Measurements from ENCODE around the gene PFN3. TPM values are rescaled to one million over a fixed set of nuclear protein-coding genes. Genes with fewer than 3 reads are reported as not detected.
A peak's percentile ranks its signal among the peaks of the same experiment; 100 is the strongest.

Gene PFN3
- polyA plus RNA-seq, 1 donor (not counting 4 experiments of a cell fraction or from before 2014, with no cell fraction given) = not detected

- Histone ChIP-seq H3K9me3 (ENCODE audit: control insufficient read depth, low read depth, low read length) (no peaks in the 10 kb centered on the region), H3K9me1 (ENCODE audit: control insufficient read depth, extremely low read depth, insufficient read depth, low read length) (no peaks in the 10 kb centered on the region), H3K27ac (ENCODE audit: control insufficient read depth, insufficient read depth, low read length) (peak overlapping the region; percentile 71), H3K9ac (ENCODE audit: control insufficient read depth, extremely low read depth, insufficient read depth, low read length) (peak overlapping the region; percentile 68), H3K4me3 (ENCODE audit: control insufficient read depth in 2 of 3, extremely low read depth in 1 of 3, insufficient read depth in 2 of 3, low read depth in 1 of 3, low read length in 3 of 3) (peak overlapping the region; percentile 46 to 65 (median 57)), H3K36me3 (ENCODE audit: control insufficient read depth in 2 of 2, extremely low read depth in 1 of 2, insufficient read depth in 2 of 2, low read length in 2 of 2) (peaks cover 0 to 4% of the 10 kb centered on the region in 2 experiments), H3K79me2 (ENCODE audit: control insufficient read depth, insufficient read depth, low read length) (no peaks in the 10 kb centered on the region), H3K27me3 (ENCODE audit: control insufficient read depth, extremely low read depth, insufficient read depth, low read length) (no peaks in the 10 kb centered on the region), H3K4me1 (ENCODE audit: control insufficient read depth, extremely low read depth, insufficient read depth, low read length) (peaks cover 38% of the 10 kb centered on the region), H4K20me1 (ENCODE audit: control insufficient read depth, extremely low read depth, insufficient read depth, low read length) (no peaks in the 10 kb centered on the region), H2AFZ (ENCODE audit: control insufficient read depth, low read length) (peak overlapping the region; percentile 92), H3K4me2 (ENCODE audit: control insufficient read depth, extremely low read depth, insufficient read depth, low read depth, low read length) (peak overlapping the region; percentile 87)
- FAIRE-seq (peak; percentile 36), DNase-seq (ENCODE audit: low read depth, low spot score) (no peak)
- TF ChIP-seq CTCF (optimal IDR thresholded peaks at IDR 0.05 in 1 of 3, IDR thresholded peaks at IDR 0.05 in 1 of 3, conservative IDR thresholded peaks at IDR 0.05 in 1 of 3; ENCODE audit: extremely low read depth in 1 of 3, insufficient read depth in 2 of 3, low read length in 3 of 3) (peak in 1 of 3 experiments; percentile 15), EZH2 (IDR thresholded peaks at IDR 0.05; ENCODE audit: low read length) (no peak)
- dilution Hi-C loops (cut with MboI; ENCODE audit: extremely low pct_ligation_motif_present, low sequenced_read_pairs) = no loop called here
These were observed 37.6 kb downstream of the PFN3 start for GRCh38 chr5:177362610-177363507.

GRCh38 chr5:177362292-177362609, 38.2 kb downstream of the PFN3 start:
- H4K20me1 ChIP-seq (ENCODE audit: control insufficient read depth, extremely low read depth, insufficient read depth, low read length) = no peaks in the 10 kb centered on the region
- peak overlapping the region; percentile 71 for H3K27ac ChIP-seq (ENCODE audit: control insufficient read depth, insufficient read depth, low read length)
- H3K9me3 ChIP-seq (ENCODE audit: control insufficient read depth, low read depth, low read length) = no peaks in the 10 kb centered on the region
- peak overlapping the region; percentile 87 for H3K4me2 ChIP-seq (ENCODE audit: control insufficient read depth, extremely low read depth, insufficient read depth, low read depth, low read length)
- dilution Hi-C loops (cut with MboI; ENCODE audit: extremely low pct_ligation_motif_present, low sequenced_read_pairs) = no loop called here
- TF ChIP-seq CTCF (optimal IDR thresholded peaks at IDR 0.05 in 1 of 3, IDR thresholded peaks at IDR 0.05 in 1 of 3, conservative IDR thresholded peaks at IDR 0.05 in 1 of 3; ENCODE audit: extremely low read depth in 1 of 3, insufficient read depth in 2 of 3, low read length in 3 of 3) = no peak
- TF ChIP-seq EZH2 (IDR thresholded peaks at IDR 0.05; ENCODE audit: low read length) = no peak
- peak overlapping the region; percentile 68 for H3K9ac ChIP-seq (ENCODE audit: control insufficient read depth, extremely low read depth, insufficient read depth, low read length)
- H3K79me2 ChIP-seq (ENCODE audit: control insufficient read depth, insufficient read depth, low read length) = no peaks in the 10 kb centered on the region
- peaks cover 39% of the 10 kb centered on the region for H3K4me1 ChIP-seq (ENCODE audit: control insufficient read depth, extremely low read depth, insufficient read depth, low read length)
- no peaks in the 10 kb centered on the region for H3K9me1 ChIP-seq (ENCODE audit: control insufficient read depth, extremely low read depth, insufficient read depth, low read length)
- DNase-seq (ENCODE audit: low read depth, low spot score) (no peak), FAIRE-seq (peak; percentile 52)
- H2AFZ ChIP-seq (ENCODE audit: control insufficient read depth, low read length) = peak overlapping the region; percentile 92
- H3K4me3 ChIP-seq (ENCODE audit: control insufficient read depth in 2 of 3, extremely low read depth in 1 of 3, insufficient read depth in 2 of 3, low read depth in 1 of 3, low read length in 3 of 3) = peak overlapping the region in 1 of 3 experiments; percentile 65
- no peaks in the 10 kb centered on the region for H3K27me3 ChIP-seq (ENCODE audit: control insufficient read depth, extremely low read depth, insufficient read depth, low read length)
- no peaks in the 10 kb centered on the region for H3K36me3 ChIP-seq (ENCODE audit: control insufficient read depth in 2 of 2, extremely low read depth in 1 of 2, insufficient read depth in 2 of 2, low read length in 2 of 2)

All from keratinocyte (primary cell).